ENCODE results near the gene POGLUT2.

GRCh38 chr13:102825921-102826706 is 27.3 kb upstream of the POGLUT2 start:
- TF ChIP-seq CTCF (IDR thresholded peaks at IDR 0.05): no peak
- TF ChIP-seq EP300 (IDR thresholded peaks at IDR 0.05): no peak
- no peak for TF ChIP-seq POLR2A (IDR thresholded peaks at IDR 0.05)

Measured in upper lobe of left lung (tissue), 4 donors.